CD4-positive, alpha-beta memory T cell (primary cell): ENCODE data around the gene RAC2. TPM values are rescaled to one million over a fixed set of nuclear protein-coding genes. Genes with fewer than 3 reads are reported as not detected.

Experiments used
- CTCF ChIA-PET: fragments of 350-600 bp; sonication (Branson Sonifier 250); formaldehyde crosslinking; loops from one replicate; lab custom pipeline; 2021; ENCODE audit warnings: inconsistent platforms; ENCODE audit not compliant: partially characterized antibody; lab: Charles Lee
- POLR2A ChIA-PET: fragments of 350-600 bp; sonication (Branson Sonifier 250); formaldehyde crosslinking; loops from one replicate; lab custom pipeline; 2021; ENCODE audit not compliant: partially characterized antibody; lab: Charles Lee
- DNase-seq, 5 donors: peaks; one replicate each; pipeline versions ENCODE4 v3.0.0 to v3.0.0-alpha.2; 2020 to 2022; ENCODE audit warnings: mixed read lengths in 1 of 5
- H3K27ac ChIP-seq: one replicate; pipeline ENCODE4 v1.7.0; 2013; ENCODE audit warnings: low read depth, low read length
- H3K27me3 ChIP-seq: 2 replicates; pipeline ENCODE4 v1.7.0; 2013; ENCODE audit warnings: mild to moderate bottlenecking, low read length, moderate library complexity; ENCODE audit not compliant: insufficient read depth
- H3K36me3 ChIP-seq: 2 replicates; pipeline ENCODE4 v1.7.0; 2013; ENCODE audit warnings: mild to moderate bottlenecking, low read length, moderate library complexity; ENCODE audit not compliant: insufficient read depth
- H3K4me1 ChIP-seq: 2 replicates; pipeline ENCODE4 v1.7.0; 2013; ENCODE audit warnings: mild to moderate bottlenecking, low read length, moderate library complexity; ENCODE audit not compliant: insufficient read depth
- H3K4me3 ChIP-seq, 2 donors: one replicate each; pipeline ENCODE4 v1.7.0; 2013; ENCODE audit warnings: low read length in 2 of 2, mild to moderate bottlenecking in 1 of 2
- H3K9me3 ChIP-seq, 2 donors: one replicate each; pipeline ENCODE4 v1.7.0; 2013; ENCODE audit warnings: low read length in 2 of 2, control low read depth in 1 of 2; ENCODE audit not compliant: control insufficient read depth in 1 of 2
- H3K27ac Mint-ChIP-seq, 7 donors: one replicate each; pipeline ENCODE4 v1.8.0; 2020 to 2021; ENCODE audit warnings: mixed read lengths in 7 of 7, mild to moderate bottlenecking in 6 of 7, inconsistent platforms in 3 of 7, moderate library complexity in 3 of 7
- H3K27me3 Mint-ChIP-seq, 2 donors: one replicate each; pipeline ENCODE4 v1.8.0; 2020 to 2021; ENCODE audit warnings: mixed read lengths in 2 of 2
- H3K36me3 Mint-ChIP-seq, 2 donors: one replicate each; pipeline ENCODE4 v1.8.0; 2020 to 2021; ENCODE audit warnings: mixed read lengths in 2 of 2, inconsistent platforms in 1 of 2, mild to moderate bottlenecking in 1 of 2
- H3K4me1 Mint-ChIP-seq, 4 donors: one replicate each; pipeline ENCODE4 v1.8.0; 2020 to 2021; ENCODE audit warnings: mixed read lengths in 4 of 4, mild to moderate bottlenecking in 1 of 4
- H3K4me3 Mint-ChIP-seq, 8 donors: one replicate each; pipeline ENCODE4 v1.8.0; 2020 to 2021; ENCODE audit warnings: mixed read lengths in 8 of 8, mild to moderate bottlenecking in 7 of 8, moderate library complexity in 6 of 8, inconsistent platforms in 3 of 8
- H3K9me3 Mint-ChIP-seq, 8 donors: one replicate each; pipeline ENCODE4 v1.8.0; 2020 to 2021; ENCODE audit warnings: mixed read lengths in 8 of 8, mild to moderate bottlenecking in 5 of 8, inconsistent platforms in 3 of 8, moderate library complexity in 1 of 8
- intact Hi-C: fragments of 100-400 bp; cut with micrococcal nuclease; formaldehyde crosslinking; loops from one replicate; pipeline ENCODE4 v1.15.1; 2023
- polyA plus RNA-seq, 2 donors: library from polyadenylated mRNA; unstranded; fragments of 300-500 nt; fragmentation: Illumina TruSeq; gene quantifications; one replicate each; pipeline ENCODE4 v1.2.3, GENCODE V29; 2021
- total RNA-seq, 2 experiments: library from RNA; stranded (reverse); gene quantifications; one replicate each; pipeline ENCODE4 v1.2.3, GENCODE V29; 2021

Gene RAC2
- total and polyA plus RNA-seq, 4 experiments from 2014 or later = 304 to 917 (median 521) TPM

DNA sequence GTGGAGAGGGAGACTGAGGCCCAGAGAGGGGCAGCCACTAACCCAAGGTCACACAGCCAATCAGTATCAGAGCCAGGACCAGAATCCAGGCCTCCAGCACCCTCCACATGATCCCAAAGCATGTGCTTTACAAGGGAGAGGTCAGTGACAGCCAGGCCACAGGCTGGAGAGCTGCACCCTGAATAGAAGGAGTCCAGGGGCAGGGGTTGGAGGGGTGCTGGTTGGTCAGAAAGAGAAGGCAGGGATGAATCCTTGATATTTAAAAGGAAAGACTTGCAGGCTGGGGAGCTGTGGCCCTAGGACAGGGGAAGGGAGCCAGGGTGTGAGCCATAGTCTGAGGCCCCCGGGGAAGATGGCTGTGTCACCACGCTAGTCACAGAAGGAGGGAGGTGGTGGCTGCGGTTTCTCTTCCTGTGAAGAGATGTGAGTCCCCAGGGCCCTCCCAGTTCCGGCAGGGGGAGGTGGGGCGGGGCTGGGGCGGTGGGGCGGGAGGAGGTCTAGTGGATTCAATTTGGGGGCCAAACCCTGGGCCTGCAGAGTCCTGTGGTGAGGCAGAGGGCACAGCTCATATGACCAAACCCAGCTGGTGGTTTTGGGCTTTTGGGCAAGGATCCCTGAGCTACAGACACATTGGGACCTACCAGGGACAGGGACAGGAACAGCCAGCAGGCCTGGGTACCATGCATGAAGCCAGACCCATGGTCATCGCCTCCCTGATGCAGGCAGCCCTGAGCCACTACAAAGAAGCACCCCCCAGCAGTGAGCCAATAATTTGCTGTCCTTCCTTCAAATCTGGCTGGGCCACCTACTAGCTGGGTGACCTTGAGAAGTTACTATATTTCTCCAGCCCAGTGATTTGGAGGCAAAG, 14.0 kb downstream of the RAC2 start:
- Histone ChIP-seq H3K36me3 (peaks cover 64% of the 10 kb centered on the region), H3K27me3 (no peaks in the 10 kb centered on the region), H3K9me3 (no peaks in the 10 kb centered on the region), H3K27ac (peak overlapping the region; percentile 97), H3K4me1 (peaks cover 96% of the 10 kb centered on the region), H3K4me3 (peak overlapping the region; percentile 48 to 51)
- DNase-seq = peak; percentile 87 to 97 (median 88)
- H3K36me3 Mint-ChIP-seq = peaks cover 63 to 78% of the 10 kb centered on the region in 2 donors
- H3K27me3 Mint-ChIP-seq = no peaks in the 10 kb centered on the region
- CTCF ChIA-PET = interaction anchor here (1.3 to 7.0 kb wide), 10 partner anchors 8 to 81 kb away, joined by 3 to 87 read pairs (median 16); partner anchors contain the start of genes IL2RB and RAC2
- peaks cover 67 to 92% (median 83%) of the 10 kb centered on the region in 4 donors for H3K4me1 Mint-ChIP-seq
- peak overlapping the region; percentile 75 to 88 (median 82) for H3K4me3 Mint-ChIP-seq
- peak overlapping the region; percentile 87 to 100 (median 100) for H3K27ac Mint-ChIP-seq
- no peaks in the 10 kb centered on the region for H3K9me3 Mint-ChIP-seq
- POLR2A ChIA-PET = interaction anchor here (0.5 to 18.6 kb wide), 24 partner anchors 9 to 454 kb away, joined by 3 to 646 read pairs (median 5); partner anchors contain the start of genes C1QTNF6, CYTH4, GGA1 and IFT27
- intact Hi-C loops = loop anchor here (1.0 to 2.0 kb wide), 5 partner anchors 8 to 31 kb away; no protein-coding TSS in a partner anchor

DNA sequence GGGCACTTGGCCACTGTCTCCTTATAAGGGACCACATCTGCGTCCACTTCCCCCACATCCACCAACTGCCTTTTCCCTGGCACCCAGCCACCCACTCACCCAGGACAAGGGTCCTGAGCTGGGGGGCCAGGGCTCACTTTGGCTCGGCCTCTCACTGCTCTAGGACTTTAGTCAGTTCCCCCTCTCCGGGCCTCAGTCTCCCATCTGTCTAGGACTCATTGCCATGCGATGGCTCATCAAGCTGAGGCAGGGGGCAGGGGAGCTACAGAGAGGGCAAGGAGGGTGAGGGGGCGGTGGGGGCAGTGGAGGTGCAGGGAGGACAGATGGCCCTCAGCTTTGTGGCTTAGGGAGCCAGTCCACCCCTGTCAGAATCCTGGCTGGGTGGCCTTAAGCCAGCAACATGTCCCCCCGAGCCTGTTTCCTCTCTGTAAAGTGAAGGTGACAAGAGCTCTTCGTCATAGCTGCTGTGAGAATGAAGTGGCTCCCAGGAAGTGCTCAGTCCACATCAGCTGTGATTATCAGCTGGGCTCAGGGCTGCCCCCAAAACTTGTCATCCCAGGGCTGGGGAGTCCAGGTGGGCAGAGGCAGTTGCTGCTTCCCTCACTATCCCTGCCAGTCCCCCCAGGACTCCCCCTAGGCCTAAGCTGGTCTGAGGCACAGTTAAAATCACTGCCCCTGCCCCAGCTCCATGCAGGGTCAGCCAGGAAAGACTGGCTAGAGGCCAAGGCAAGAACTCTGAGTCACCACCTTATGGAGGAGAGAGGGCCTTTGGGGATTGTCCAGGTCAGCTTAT, 14.9 kb downstream of the RAC2 start:
- H3K27me3 ChIP-seq = no peaks in the 10 kb centered on the region
- no peaks in the 10 kb centered on the region for H3K9me3 ChIP-seq
- H3K9me3 Mint-ChIP-seq = no peaks in the 10 kb centered on the region
- peak in 2 of 5 donors; percentile 44 to 76 for DNase-seq
- intact Hi-C loops = no loop called here
- peaks cover 69 to 92% (median 83%) of the 10 kb centered on the region in 4 donors for H3K4me1 Mint-ChIP-seq
- peak overlapping the region; percentile 75 to 88 (median 82) for H3K4me3 Mint-ChIP-seq
- ChIA-PET CTCF (interaction anchor here (1.3 to 7.0 kb wide), 9 partner anchors 9 to 66 kb away, joined by 3 to 87 read pairs (median 24); partner anchors contain the start of gene RAC2), POLR2A (interaction anchor here (0.6 to 18.6 kb wide), 24 partner anchors 8 to 453 kb away, joined by 3 to 646 read pairs (median 5); partner anchors contain the start of genes C1QTNF6, CYTH4, IFT27 and IL2RB)
- peak overlapping the region; percentile 97 for H3K27ac ChIP-seq
- peaks cover 96% of the 10 kb centered on the region for H3K4me1 ChIP-seq
- peaks cover 65 to 79% of the 10 kb centered on the region in 2 donors for H3K36me3 Mint-ChIP-seq
- peaks cover 65% of the 10 kb centered on the region for H3K36me3 ChIP-seq
- H3K4me3 ChIP-seq = peak overlapping the region; percentile 35 to 48
- peak overlapping the region; percentile 87 to 100 (median 100) for H3K27ac Mint-ChIP-seq
- H3K27me3 Mint-ChIP-seq = no peaks in the 10 kb centered on the region

DNA sequence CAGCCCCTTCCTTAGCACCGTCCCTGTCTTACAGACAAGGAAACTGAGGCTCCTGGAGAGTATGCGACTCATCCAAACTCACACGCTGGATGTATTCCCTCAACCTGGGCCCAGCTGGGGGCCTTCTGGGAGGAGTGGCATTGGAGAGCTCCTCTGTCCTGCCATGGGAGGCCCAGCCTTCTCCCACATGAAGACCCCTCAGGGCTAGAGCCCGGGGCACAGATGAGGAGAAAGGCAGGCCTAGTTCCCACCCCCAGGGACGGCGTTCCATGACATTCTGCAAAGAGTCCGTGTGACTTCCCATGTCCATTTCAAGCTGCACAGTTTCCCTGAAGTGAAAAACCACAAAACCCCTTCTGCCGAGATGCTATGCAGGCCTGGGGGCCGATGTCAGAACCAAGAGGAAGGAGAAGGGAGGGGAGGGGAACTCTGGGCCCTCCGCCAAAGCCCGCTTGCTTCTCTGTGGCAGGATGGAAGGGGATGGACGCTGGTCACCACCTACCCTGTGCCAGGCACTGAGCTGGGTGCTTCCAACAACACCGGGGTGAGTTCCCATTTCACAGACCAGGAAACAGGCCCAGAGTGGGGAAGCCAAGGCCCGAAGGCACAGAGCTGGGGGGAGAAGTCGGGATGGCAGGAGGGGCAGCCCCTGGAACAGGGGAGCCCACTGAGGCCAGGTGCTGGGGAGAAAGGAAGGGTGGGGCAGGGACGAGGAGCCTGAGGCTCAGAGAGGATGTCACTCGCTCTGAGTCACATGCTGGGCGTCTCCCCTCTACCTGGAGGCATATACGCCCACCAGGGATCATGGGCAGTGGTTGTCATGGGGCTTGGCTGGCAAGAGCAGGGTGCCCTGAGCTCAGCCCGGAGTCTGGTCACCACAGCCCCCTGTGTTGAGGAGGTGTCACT, 15.7 kb downstream of the RAC2 start:
- no peaks in the 10 kb centered on the region for H3K9me3 Mint-ChIP-seq
- CTCF ChIA-PET = interaction anchor here (1.3 to 7.0 kb wide), 7 partner anchors 9 to 32 kb away, joined by 3 to 87 read pairs (median 25); partner anchors contain the start of gene RAC2
- intact Hi-C loops = no loop called here

DNA sequence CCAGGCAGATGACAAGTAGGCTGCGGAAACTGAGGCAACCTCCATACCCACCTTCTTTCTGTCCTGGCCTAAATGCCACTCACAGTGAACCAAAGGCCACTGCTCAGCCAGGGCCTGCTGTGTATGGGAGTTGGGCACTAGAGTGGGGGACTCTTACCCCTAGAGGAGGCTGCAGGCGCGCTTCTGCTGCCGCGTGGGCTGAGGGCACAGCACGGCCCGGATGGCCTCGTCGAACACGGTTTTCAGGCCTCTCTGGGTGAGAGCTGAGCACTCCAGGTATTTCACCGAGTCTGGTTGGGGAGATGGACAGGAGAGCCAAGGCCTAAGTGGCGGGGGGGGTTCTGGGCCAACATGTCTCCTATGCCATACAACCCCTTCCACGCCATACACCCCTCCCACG, 17.6 kb downstream of the RAC2 start:
- Histone ChIP-seq H3K4me3 (no peak overlapping the region), H3K36me3 (peaks cover 47% of the 10 kb centered on the region), H3K27ac (peak overlapping the region; percentile 44), H3K4me1 (peaks cover 96% of the 10 kb centered on the region), H3K9me3 (no peaks in the 10 kb centered on the region), H3K27me3 (no peaks in the 10 kb centered on the region)
- DNase-seq = no peak
- Mint-ChIP-seq H3K36me3 (peaks cover 61 to 69% of the 10 kb centered on the region in 2 donors), H3K4me3 (peak overlapping the region in 1 of 8 donors; percentile 41), H3K4me1 (peaks cover 75 to 92% (median 84%) of the 10 kb centered on the region in 4 donors), H3K27ac (peak overlapping the region; percentile 75 to 92 (median 88)), H3K27me3 (no peaks in the 10 kb centered on the region), H3K9me3 (peaks cover 0 to 3% (median 0%) of the 10 kb centered on the region in 8 donors)
- CTCF ChIA-PET = interaction anchor here (1.4 to 5.8 kb wide), 4 partner anchors 12 to 38 kb away, joined by 4 to 58 read pairs (median 26); partner anchors contain the start of gene RAC2
- POLR2A ChIA-PET = interaction anchor here (2.1 to 12.4 kb wide), 4 partner anchors 10 to 259 kb away, joined by 11 to 646 read pairs (median 14); partner anchors contain the start of genes MFNG and RAC2
- intact Hi-C loops = no loop called here

More for the DNA sequence above, 15.7 kb downstream of the RAC2 start:
- POLR2A ChIA-PET = interaction anchor here (0.6 to 18.6 kb wide), 20 partner anchors 8 to 452 kb away, joined by 3 to 646 read pairs (median 6); partner anchors contain the start of genes CYTH4, IFT27, IL2RB and MFNG
- no peaks in the 10 kb centered on the region for H3K27me3 Mint-ChIP-seq
- H3K27me3 ChIP-seq = no peaks in the 10 kb centered on the region
- H3K4me3 ChIP-seq = peak overlapping the region in 1 of 2 donors; percentile 35
- H3K36me3 Mint-ChIP-seq = peaks cover 68 to 80% of the 10 kb centered on the region in 2 donors
- peaks cover 96% of the 10 kb centered on the region for H3K4me1 ChIP-seq
- H3K36me3 ChIP-seq = peaks cover 63% of the 10 kb centered on the region
- H3K9me3 ChIP-seq = no peaks in the 10 kb centered on the region
- peaks cover 74 to 92% (median 84%) of the 10 kb centered on the region in 4 donors for H3K4me1 Mint-ChIP-seq
- H3K27ac Mint-ChIP-seq = peak overlapping the region; percentile 87 to 100 (median 100)
- peak overlapping the region in 7 of 8 donors; percentile 75 to 88 (median 81) for H3K4me3 Mint-ChIP-seq
- peak in 1 of 5 donors; percentile 79 for DNase-seq
- peak overlapping the region; percentile 97 for H3K27ac ChIP-seq

DNA sequence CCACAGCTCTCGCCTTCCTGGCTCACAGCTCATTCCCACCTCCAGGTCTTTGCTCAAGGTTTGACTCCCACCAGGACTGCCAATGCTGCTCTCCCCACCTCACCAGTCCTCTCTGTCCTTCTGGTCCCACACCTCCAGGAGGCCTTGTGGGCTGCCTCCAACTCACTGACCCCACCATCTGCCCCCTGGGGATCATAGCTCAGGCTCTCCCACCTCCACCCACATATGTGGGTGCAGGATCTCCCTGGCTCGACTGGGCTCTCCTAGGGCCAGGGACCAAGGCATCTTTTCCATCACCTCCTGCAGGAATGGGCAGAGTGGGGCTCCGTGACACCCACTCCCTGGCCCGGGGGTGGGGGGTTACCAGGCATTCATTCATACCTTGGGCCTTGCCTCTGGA, 18.0 kb downstream of the RAC2 start:
- peak overlapping the region; percentile 44 for H3K27ac ChIP-seq
- CTCF ChIA-PET = interaction anchor here (1.4 to 5.8 kb wide), 4 partner anchors 12 to 38 kb away, joined by 4 to 58 read pairs (median 26); partner anchors contain the start of gene RAC2
- peaks cover 43% of the 10 kb centered on the region for H3K36me3 ChIP-seq

More for the DNA sequence above, 18.0 kb downstream of the RAC2 start:
- no peaks in the 10 kb centered on the region for H3K27me3 Mint-ChIP-seq
- peak overlapping the region in 5 of 8 donors; percentile 41 to 60 (median 47) for H3K4me3 Mint-ChIP-seq
- Histone ChIP-seq H3K9me3 (no peaks in the 10 kb centered on the region), H3K4me1 (peaks cover 96% of the 10 kb centered on the region), H3K27me3 (no peaks in the 10 kb centered on the region), H3K4me3 (no peak overlapping the region)
- no peak for DNase-seq
- peaks cover 57 to 65% of the 10 kb centered on the region in 2 donors for H3K36me3 Mint-ChIP-seq
- H3K4me1 Mint-ChIP-seq = peaks cover 75 to 92% (median 84%) of the 10 kb centered on the region in 4 donors
- H3K27ac Mint-ChIP-seq = peak overlapping the region; percentile 75 to 98 (median 88)
- peaks cover 0 to 3% (median 0%) of the 10 kb centered on the region in 8 donors for H3K9me3 Mint-ChIP-seq
- intact Hi-C loops = no loop called here
- POLR2A ChIA-PET = interaction anchor here (2.1 to 12.4 kb wide), 4 partner anchors 11 to 259 kb away, joined by 11 to 646 read pairs (median 14); partner anchors contain the start of genes MFNG and RAC2
